Ovary (tissue), 10 donors: Measurements from ENCODE around the gene TAF4. TPM values are rescaled to one million over a fixed set of nuclear protein-coding genes. Genes with fewer than 3 reads are reported as not detected.
A peak's percentile ranks its signal among the peaks of the same experiment; 100 is the strongest.

Experiments
- DNase-seq, 5 donors: peaks; one replicate each; pipeline ENCODE4 v3.0.0-alpha.2; 2019 to 2020
- H3K27ac ChIP-seq, 2 donors: fragments of 200-600 bp; one replicate each; pipeline versions ENCODE4 v1.5.1 to v1.8.0; 2019 to 2022
- H3K27me3 ChIP-seq: fragments of 200-600 bp; one replicate; pipeline ENCODE4 v1.8.0; 2022
- H3K36me3 ChIP-seq: fragments of 200-600 bp; sonication (generic); one replicate; pipeline ENCODE4 v1.5.1; 2019
- H3K4me1 ChIP-seq: one replicate; pipeline ENCODE4 v1.8.1; 2013; ENCODE audit warnings: mild to moderate bottlenecking, moderate library complexity; ENCODE audit not compliant: insufficient read depth
- H3K4me3 ChIP-seq: fragments of 200-600 bp; sonication (generic); one replicate; pipeline ENCODE4 v1.5.1; 2017
- H3K9me3 ChIP-seq, 2 donors: fragments of 200-600 bp in 1 of 2; sonication (generic) in 1 of 2; one replicate each; pipeline versions ENCODE4 v1.5.1 to v1.8.1; 2013 to 2019; ENCODE audit warnings: mild to moderate bottlenecking in 1 of 2, moderate library complexity in 1 of 2
- CTCF ChIP-seq, 3 donors: fragments of 450-650 bp in 2 of 3; fragments of 200-600 bp in 1 of 3; IDR thresholded peaks; one replicate each; pipeline versions ENCODE4 v1.5.1 to v1.8.0; 2016 to 2022; ENCODE audit warnings: antibody characterized with exemption in 3 of 3, mild to moderate bottlenecking in 1 of 3
- EP300 ChIP-seq: sonication (generic); formaldehyde crosslinking; IDR thresholded peaks from one replicate; pipeline ENCODE4 v1.6.1; 2017; ENCODE audit warnings: antibody characterized with exemption
- POLR2A ChIP-seq: fragments of 450-650 bp; IDR thresholded peaks from one replicate; pipeline ENCODE4 v1.6.1; 2017; ENCODE audit warnings: antibody characterized with exemption, mild to moderate bottlenecking, moderate library complexity
- WGBS, 3 donors: extraction: QIAGEN DNeasy Blood & Tissue Kit in 1 of 3; methylation state at CpG; one replicate each; pipeline versions ENCODE4 v1.1.5 to v1.1.7; 2013 to 2017; 5-methylcytosine and 5-hydroxymethylcytosine counted together
- intact Hi-C, 4 donors: fragments of 100-400 bp; cut with DNase I; formaldehyde crosslinking; loops; one replicate each; pipeline versions ENCODE4 v1.11.0 to v1.15.1; 2022 to 2023
- long read RNA-seq, 3 donors: library from polyadenylated mRNA in 2 of 3; unstranded in 2 of 3; transcript quantifications; one replicate each; pipeline ENCODE4 v2.0.0 and lab custom pipeline, GENCODE V29; 2021 to 2026
- polyA plus RNA-seq, 2 donors: library from polyadenylated mRNA; stranded (reverse); fragments of 200-250 nt in 1 of 2; fragments of 350-450 nt in 1 of 2; fragmentation: Illumina TruSeq in 1 of 2; extraction: RNeasy Lipid Tissue Mini Kit (QIAGEN cat#74804) in 1 of 2; gene quantifications; one replicate each; pipeline ENCODE4 v1.2.3, GENCODE V29; 2013 to 2014
- total RNA-seq, 7 donors: library from RNA; depleted of rRNA in 2 of 7; stranded (reverse); fragments of >200 nt in 2 of 7; fragmentation: NEBNext Ultra II Directional in 3 of 7; extraction: Animal tissue kit (Norgen Biotek cat#: 25700) in 3 of 7; gene quantifications; one replicate each; pipeline versions ENCODE4 v1.1.0 to v1.2.4, GENCODE V29; 2016 to 2023
- donor health status: DM: no; HTN: no; CAD: no; lungs with moderate emphysema.
- donor health status: DM: no; HTN: no; CAD: no.
- donor health status: Bipolar disorder and iron deficiency.
- donor health status: DM: yes; HTN: yes; CAD: no.
- donor health status: DM: no; HTN: no; CAD: no.
- donor health status: DM: yes; HTN: yes; CAD: no.

The TAF4 gene
- total RNA-seq (10 to 100 TPM; 15.6 to 34.7 (median 28.1) TPM), polyA plus RNA-seq (10 to 100 TPM in 1 of 2 donors, 1 to 10 TPM in 1; 9.3 to 14.2 TPM)
- long read RNA-seq, donor 1, full-length matches to known transcripts = 3 of 6 reads
- long read RNA-seq, donor 1, partial matches to known transcripts = 2 of 6 reads
- long read RNA-seq, donor 1, other reads (novel, unspliced or antisense) = 1 of 6 reads
- long read RNA-seq, donor 2, partial matches to known transcripts = 0 of 2 reads
- long read RNA-seq, donor 2, other reads (novel, unspliced or antisense) = 0 of 2 reads
- long read RNA-seq, donor 3, full-length matches to known transcripts = 4 of 16 reads
- long read RNA-seq, donor 3, partial matches to known transcripts = 10 of 16 reads
- long read RNA-seq, donor 3, other reads (novel, unspliced or antisense) = 2 of 16 reads

GRCh38 chr20:62065674-62066338, at the start of gene TAF4:
TAF4 (minus strand) TSS chr20:62065881; CDS start chr20:62065810, 71 bp downstream.
- DNase-seq = peak; percentile 72 to 88 (median 80)
- Histone ChIP-seq H3K4me3 (peak within 1 kb of the TSS; percentile 65), H3K4me1 (peaks cover 21% of the 10 kb centered on the region), H3K9me3 (no peaks in the 10 kb centered on the region), H3K36me3 (no peaks in the 10 kb centered on the region), H3K27ac (peak within 1 kb of the TSS; percentile 80 to 90), H3K27me3 (no peaks in the 10 kb centered on the region)
- TF ChIP-seq POLR2A = peak; percentile 60
- TF ChIP-seq EP300 = no peak
- WGBS, 3 donors = 0 to 2% (median 1%) methylated on average over 25 to 116 of the region's 116 CpGs
- intact Hi-C loops = loop anchor here in 2 of 4 donors (5.0 to 10.0 kb wide), 3 partner anchors 66 to 309 kb away; partner anchors contain the start of genes PSMA7 (in 1 of the 2) and SS18L1 (in 1 of the 2)

GRCh38 chr20:62114894-62115293, 49.2 kb upstream of the TAF4 start:
- H3K4me3 ChIP-seq = no peak overlapping the region
- 27 to 30% (median 29%) methylated on average over 8 of the region's 8 CpGs for WGBS, 3 donors
- no peak overlapping the region for H3K27ac ChIP-seq
- no peaks in the 10 kb centered on the region for H3K36me3 ChIP-seq
- intact Hi-C loops = loop anchor here in 1 of 4 donors (5.0 kb wide), 1 partner anchor 38 kb away; no protein-coding TSS in a partner anchor
- H3K27me3 ChIP-seq = no peaks in the 10 kb centered on the region
- no peaks in the 10 kb centered on the region for H3K4me1 ChIP-seq
- H3K9me3 ChIP-seq = peaks cover 0 to 6% of the 10 kb centered on the region in 2 donors
- no peak for TF ChIP-seq CTCF (IDR thresholded peaks at IDR 0.05)
- TF ChIP-seq EP300 = no peak
- TF ChIP-seq POLR2A = no peak
- DNase-seq = no peak

- Histone ChIP-seq H3K4me1 (no peaks in the 10 kb centered on the region), H3K27me3 (no peaks in the 10 kb centered on the region), H3K9me3 (peaks cover 0 to 8% of the 10 kb centered on the region in 2 donors), H3K27ac (no peak overlapping the region), H3K4me3 (no peak overlapping the region), H3K36me3 (no peaks in the 10 kb centered on the region)
- intact Hi-C loops = no loop called here
- 87 to 94% (median 91%) methylated on average over 6 of the region's 6 CpGs for WGBS, 3 donors
- no peak for TF ChIP-seq CTCF (IDR thresholded peaks at IDR 0.05)
- TF ChIP-seq POLR2A = no peak
- no peak for TF ChIP-seq EP300
- DNase-seq = no peak
These were observed 46.7 kb upstream of the TAF4 start for GRCh38 chr20:62112368-62112767.

- Histone ChIP-seq H3K36me3 (no peaks in the 10 kb centered on the region), H3K27me3 (no peaks in the 10 kb centered on the region), H3K4me1 (no peaks in the 10 kb centered on the region), H3K27ac (no peak overlapping the region), H3K4me3 (no peak overlapping the region), H3K9me3 (peaks cover 0 to 12% of the 10 kb centered on the region in 2 donors)
- TF ChIP-seq EP300 = no peak
- no peak for TF ChIP-seq POLR2A
- no peak for TF ChIP-seq CTCF (IDR thresholded peaks at IDR 0.05)
- 91 to 97% (median 94%) methylated on average over 6 of the region's 6 CpGs for WGBS, 3 donors
- DNase-seq = no peak
- intact Hi-C loops = no loop called here
These were observed 45.5 kb upstream of the TAF4 start for GRCh38 chr20:62111148-62111547.
